Mammary epithelial cell (primary cell): ENCODE results near the gene VWCE.

ENCODE experiments used
- CTCF ChIP-seq, 2 donors: IDR thresholded peaks in 1 of 2; conservative IDR thresholded peaks in 1 of 2; 2 replicates each; pipeline ENCODE4 v1.5.1; 2011 to 2012; ENCODE audit warnings: inconsistent platforms in 2 of 2, low read length in 2 of 2, mild to moderate bottlenecking in 2 of 2, control low read depth in 1 of 2, low read depth in 1 of 2; ENCODE audit not compliant: insufficient read depth in 1 of 2; ENCODE audit errors: extremely low read depth in 1 of 2
- EZH2 ChIP-seq: IDR thresholded peaks from 2 replicates; pipeline ENCODE4 v1.6.1; 2012; ENCODE audit warnings: low read length, inconsistent platforms, borderline replicate concordance

DNA sequence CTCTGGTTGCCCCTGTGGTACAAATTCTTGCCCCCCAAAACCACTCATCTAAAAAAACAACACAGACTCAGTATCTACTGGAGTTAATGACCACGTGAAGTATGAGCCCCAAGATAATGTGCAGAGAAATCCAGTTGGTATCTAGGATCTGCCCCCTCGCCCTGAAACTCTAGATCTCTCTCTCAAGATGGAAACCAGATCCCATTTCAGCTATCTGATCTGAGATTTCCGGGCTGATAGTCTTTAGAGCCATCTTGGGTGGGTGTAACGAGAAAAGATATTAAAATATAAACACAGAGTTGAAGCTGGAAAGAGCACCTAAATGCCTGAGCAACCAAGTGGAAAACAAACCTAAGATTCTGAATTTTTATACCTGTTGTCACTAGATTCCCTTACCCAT, 14.0 kb upstream of the VWCE start:
- TF ChIP-seq CTCF (conservative IDR thresholded peaks at IDR 0.05 in 1 of 2, IDR thresholded peaks at IDR 0.05 in 1 of 2; ENCODE audit: extremely low read depth in 1 of 2, insufficient read depth in 1 of 2, low read depth in 1 of 2, low read length in 2 of 2) (no peak), EZH2 (no peak)
